Osteocyte (in vitro differentiated cells): ENCODE measurements around the gene ABCG4. TPM values are rescaled to one million over a fixed set of nuclear protein-coding genes. Genes with fewer than 3 reads are reported as not detected.

Source experiments
- DNase-seq: peaks from one replicate; pipeline ENCODE4 v3.0.0; 2021; ENCODE audit warnings: mixed read lengths; ENCODE audit not compliant: unreplicated experiment; ENCODE audit errors: extremely low spot score
- H3K27ac Mint-ChIP-seq: one replicate; pipeline ENCODE4 v1.8.0; 2021; ENCODE audit warnings: mild to moderate bottlenecking, mixed read lengths; ENCODE audit not compliant: unreplicated experiment
- H3K27me3 Mint-ChIP-seq: one replicate; pipeline ENCODE4 v1.8.0; 2021; ENCODE audit warnings: mixed read lengths; ENCODE audit not compliant: unreplicated experiment
- H3K36me3 Mint-ChIP-seq: one replicate; pipeline ENCODE4 v1.8.0; 2021; ENCODE audit warnings: mixed read lengths; ENCODE audit not compliant: unreplicated experiment
- H3K4me1 Mint-ChIP-seq: one replicate; pipeline ENCODE4 v1.8.0; 2021; ENCODE audit warnings: mixed read lengths; ENCODE audit not compliant: unreplicated experiment
- H3K4me3 Mint-ChIP-seq: one replicate; pipeline ENCODE4 v1.8.0; 2021; ENCODE audit warnings: mild to moderate bottlenecking, moderate library complexity, mixed read lengths; ENCODE audit not compliant: unreplicated experiment
- H3K9me3 Mint-ChIP-seq: one replicate; pipeline ENCODE4 v1.8.0; 2021; ENCODE audit warnings: mixed read lengths; ENCODE audit not compliant: unreplicated experiment
- CTCF ChIP-seq: fragments of 200-600 bp; sonication (generic); IDR thresholded peaks from 2 replicates; pipeline ENCODE4 v1.5.0; 2021; ENCODE audit warnings: antibody characterized with exemption, mild to moderate bottlenecking, moderate library complexity
- total RNA-seq: library from RNA; stranded (reverse); gene quantifications from 2 replicates; pipeline ENCODE4 v1.2.1, GENCODE V29; 2021

The ABCG4 gene
- total RNA-seq, 1 donor from 2014 or later = 0.75 TPM

- H3K27ac Mint-ChIP-seq = no peak overlapping the region
- H3K27me3 Mint-ChIP-seq = peaks cover 17% of the 10 kb centered on the region
- no peak for TF ChIP-seq CTCF
- H3K4me3 Mint-ChIP-seq = peak overlapping the region; percentile 72
- peaks cover 14% of the 10 kb centered on the region for H3K4me1 Mint-ChIP-seq
- H3K9me3 Mint-ChIP-seq = no peaks in the 10 kb centered on the region
- no peaks in the 10 kb centered on the region for H3K36me3 Mint-ChIP-seq
- DNase-seq = no peak
Observed at GRCh38 chr11:119148720-119149017, 183 bp upstream of the ABCG4 start.

- Mint-ChIP-seq H3K4me3 (peak overlapping the region; percentile 64), H3K36me3 (no peaks in the 10 kb centered on the region), H3K9me3 (no peaks in the 10 kb centered on the region), H3K4me1 (peaks cover 12% of the 10 kb centered on the region), H3K27me3 (peaks cover 16% of the 10 kb centered on the region), H3K27ac (no peak overlapping the region)
- DNase-seq = no peak
- TF ChIP-seq CTCF = no peak
Observed at GRCh38 chr11:119149786-119150275, 979 bp downstream of the ABCG4 start.

- H3K9me3 Mint-ChIP-seq = no peaks in the 10 kb centered on the region
- H3K27ac Mint-ChIP-seq = no peak overlapping the region
- peaks cover 10% of the 10 kb centered on the region for H3K4me1 Mint-ChIP-seq
- no peaks in the 10 kb centered on the region for H3K36me3 Mint-ChIP-seq
- H3K4me3 Mint-ChIP-seq = no peak overlapping the region
- no peak for DNase-seq
- H3K27me3 Mint-ChIP-seq = peaks cover 10% of the 10 kb centered on the region
- no peak for TF ChIP-seq CTCF
Observed at GRCh38 chr11:119152043-119152442, 3.2 kb downstream of the ABCG4 start.

GRCh38 chr11:119152604-119153003, 3.8 kb downstream of the ABCG4 start:
- no peak for TF ChIP-seq CTCF
- DNase-seq = no peak
- no peaks in the 10 kb centered on the region for H3K9me3 Mint-ChIP-seq
- peaks cover 10% of the 10 kb centered on the region for H3K4me1 Mint-ChIP-seq
- H3K27me3 Mint-ChIP-seq = peaks cover 5% of the 10 kb centered on the region
- no peak overlapping the region for H3K27ac Mint-ChIP-seq
- no peak overlapping the region for H3K4me3 Mint-ChIP-seq
- no peaks in the 10 kb centered on the region for H3K36me3 Mint-ChIP-seq

GRCh38 chr11:119153049-119153818, 4.4 kb downstream of the ABCG4 start:
- Mint-ChIP-seq H3K9me3 (no peaks in the 10 kb centered on the region), H3K4me1 (peaks cover 10% of the 10 kb centered on the region), H3K27ac (no peak overlapping the region), H3K4me3 (no peak overlapping the region), H3K27me3 (no peaks in the 10 kb centered on the region), H3K36me3 (no peaks in the 10 kb centered on the region)
- no peak for DNase-seq
- TF ChIP-seq CTCF = no peak
